Stimulated activated CD4-positive, alpha-beta T cell treated with anti-CD3 and anti-CD28 coated beads, Interleukin-12 subunit alpha, Interleukin-12 subunit beta, amount 100 ng/mL, for 48 hours (primary cell): ENCODE data around the gene EBF4.
"Not testable (repeated sequence)": the region's sequence is repeated elsewhere in the genome, so short reads cannot be mapped to it uniquely, and the experiment has no call there.

Experiments used
- DNase-seq, 3 donors: peaks; one replicate each; pipeline ENCODE4 v3.0.0-alpha.2; 2020; ENCODE audit warnings: low read depth in 2 of 3, low spot score in 1 of 3

EBF4 gene

DNA sequence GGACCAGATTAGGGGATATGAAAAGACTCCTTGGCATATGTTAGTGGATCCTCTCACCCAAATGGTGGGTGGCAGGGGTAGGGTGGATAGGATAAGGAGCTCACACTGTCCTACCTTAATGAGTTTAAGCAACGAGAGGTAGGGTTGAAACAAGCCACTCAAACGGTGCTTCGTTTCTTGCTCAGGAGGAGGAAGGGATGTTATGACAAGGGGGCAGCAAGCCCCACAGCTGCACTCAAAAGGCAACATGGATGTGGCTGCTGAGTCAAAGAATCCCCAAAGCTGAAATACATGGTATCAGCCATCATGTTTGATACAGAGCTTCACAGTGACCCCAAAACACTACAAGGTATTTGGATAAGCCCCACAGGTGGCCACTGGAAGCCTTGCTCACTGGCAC, 20.1 kb upstream of the EBF4 start:
- no peak for DNase-seq

DNA sequence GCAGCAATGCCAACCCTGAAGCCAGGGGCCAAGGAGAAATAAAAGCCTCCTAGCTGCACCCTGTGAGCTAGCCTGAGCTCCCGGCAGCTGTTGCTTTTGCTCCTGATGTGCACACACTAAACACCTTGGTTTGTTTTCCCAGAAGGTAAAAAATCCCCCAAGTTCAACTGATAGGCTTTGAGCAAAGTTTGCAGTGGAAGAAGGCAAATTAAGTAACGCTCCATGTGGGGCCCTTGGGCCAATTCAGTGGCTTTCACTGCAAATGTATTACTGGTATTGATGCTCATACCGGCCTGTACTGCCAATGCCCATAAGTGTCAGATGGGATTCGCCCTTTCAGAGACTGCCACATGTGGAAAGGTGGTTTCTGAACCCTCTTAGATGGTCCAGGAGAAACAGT, 19.1 kb upstream of the EBF4 start:
- no peak for DNase-seq

DNA sequence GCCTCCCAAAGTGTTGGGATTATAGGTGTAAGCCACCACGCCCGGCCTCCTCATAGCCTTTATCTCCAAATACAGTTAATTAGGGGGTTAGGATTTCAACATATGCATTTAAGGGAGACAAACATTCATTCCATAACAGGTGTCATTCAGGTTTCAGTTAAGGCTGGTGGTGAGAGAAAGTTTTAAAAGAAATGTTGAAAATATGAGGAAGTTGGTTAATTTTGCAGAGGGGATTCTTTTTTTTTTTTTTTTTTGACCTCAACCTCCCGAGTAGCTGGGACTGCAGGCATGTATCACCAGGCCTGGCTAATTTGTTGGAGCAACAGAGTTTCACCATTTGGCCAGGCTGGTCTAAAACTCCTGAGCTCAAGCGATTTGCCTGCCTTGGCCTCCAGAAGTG, 12.5 kb upstream of the EBF4 start:
- DNase-seq = no peak

DNA sequence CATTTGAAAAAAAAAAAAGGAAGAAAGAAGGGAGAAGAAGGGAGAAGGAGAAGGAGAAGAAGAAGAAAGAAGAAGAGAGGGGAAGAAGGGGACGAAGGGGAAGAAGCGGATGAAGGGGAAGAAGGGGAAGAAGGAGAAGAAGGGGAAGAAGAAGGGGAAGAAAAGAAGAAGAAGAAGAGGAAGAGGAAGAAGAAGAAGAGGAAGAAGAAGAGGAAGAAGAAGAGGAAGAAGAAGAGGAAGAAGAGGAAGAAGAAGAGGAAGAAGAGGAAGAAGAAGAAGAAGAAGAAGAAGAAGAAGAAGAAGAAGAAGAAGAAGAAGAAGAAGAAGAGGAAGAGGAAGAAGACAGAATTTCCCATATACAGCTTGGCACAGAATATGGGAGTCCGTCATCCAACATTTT, 10.5 kb upstream of the EBF4 start:
- DNase-seq = not testable (repeated sequence)

DNA sequence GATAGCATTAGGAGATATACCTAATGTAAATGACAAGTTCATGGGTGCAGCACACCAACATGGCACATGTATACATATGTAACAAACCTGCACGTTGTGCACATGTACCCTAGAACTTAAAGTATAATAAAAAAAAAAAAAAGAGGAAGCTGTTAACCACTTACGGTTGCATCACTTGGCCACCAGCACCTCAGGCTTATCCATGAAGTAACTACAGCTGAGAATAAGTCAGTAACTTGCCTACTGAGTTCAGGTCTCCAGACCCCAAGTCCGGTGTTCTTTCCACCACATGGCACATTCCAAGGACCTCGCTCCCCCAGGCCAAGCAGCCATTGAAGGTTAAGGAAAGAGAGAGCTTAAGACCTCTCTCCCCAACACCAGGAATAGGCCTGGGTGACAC, 7.8 kb upstream of the EBF4 start:
- not testable (repeated sequence) for DNase-seq

DNA sequence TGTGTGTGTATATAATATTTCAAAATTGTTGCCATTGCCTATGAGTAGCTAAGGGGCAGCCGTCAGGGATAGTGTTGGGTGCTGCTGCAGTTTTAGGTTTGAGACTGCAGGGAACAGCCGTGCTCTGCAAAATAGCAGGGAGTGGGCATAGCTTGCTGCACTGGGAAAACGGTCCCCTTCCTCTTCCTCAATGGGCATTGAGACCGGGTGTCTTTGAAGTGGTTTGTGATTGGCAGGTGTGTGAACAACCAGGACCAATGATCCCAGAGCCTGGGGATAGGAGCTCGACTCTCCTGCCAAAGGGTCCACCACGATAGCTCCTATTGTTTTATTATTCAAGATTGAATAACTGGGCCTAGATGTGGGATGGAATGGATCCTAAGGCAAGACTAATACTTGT, 5.1 kb upstream of the EBF4 start:
- DNase-seq = no peak

DNA sequence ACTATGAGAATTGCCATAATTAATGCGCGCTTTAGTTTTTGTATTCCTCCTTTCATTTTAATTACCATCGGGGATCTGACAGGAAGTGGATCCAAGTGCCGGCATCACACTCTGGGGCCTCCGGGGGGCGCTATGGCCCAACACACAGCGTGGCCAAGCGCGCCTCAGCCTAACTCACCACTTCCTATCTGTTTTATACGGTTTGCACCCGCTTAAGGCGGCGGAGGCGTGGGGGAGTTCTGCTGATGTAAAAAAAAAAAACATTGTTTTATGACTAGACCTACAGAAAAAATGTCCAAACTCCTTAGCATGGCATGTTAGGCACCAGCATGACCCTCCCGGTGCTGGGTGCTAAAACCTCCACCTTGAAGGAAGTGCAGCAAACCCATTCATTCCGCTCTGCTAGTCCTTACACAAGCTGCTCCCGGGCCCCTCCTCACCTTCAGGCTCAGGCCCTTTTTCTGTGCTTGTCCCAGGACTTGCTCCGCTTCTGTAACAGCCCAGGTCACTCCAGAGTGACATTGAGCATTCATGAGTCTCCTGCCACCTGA, 4.5 kb upstream of the EBF4 start:
- peak; percentile 69 to 77 (median 73) for DNase-seq

DNA sequence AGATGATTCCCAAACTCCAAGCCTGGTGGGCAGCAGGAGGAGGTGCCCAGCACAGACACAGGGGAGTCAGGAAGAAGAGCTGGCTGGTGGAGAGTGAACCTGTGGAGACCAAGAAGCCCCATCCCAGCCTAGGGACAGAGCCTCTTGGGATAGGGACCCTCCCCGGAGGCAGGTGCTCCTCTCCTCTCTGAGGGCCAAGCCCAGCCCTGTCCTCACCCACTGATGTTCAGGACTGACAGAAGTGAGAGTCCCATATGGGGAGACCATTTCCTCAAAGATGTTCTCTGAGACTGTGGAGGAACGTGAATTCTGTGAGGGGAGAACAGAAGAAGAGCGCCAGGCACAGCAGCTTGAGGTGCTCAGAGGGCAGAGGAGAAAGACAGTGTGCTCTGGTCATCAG, 2.4 kb upstream of the EBF4 start:
- no peak for DNase-seq

DNA sequence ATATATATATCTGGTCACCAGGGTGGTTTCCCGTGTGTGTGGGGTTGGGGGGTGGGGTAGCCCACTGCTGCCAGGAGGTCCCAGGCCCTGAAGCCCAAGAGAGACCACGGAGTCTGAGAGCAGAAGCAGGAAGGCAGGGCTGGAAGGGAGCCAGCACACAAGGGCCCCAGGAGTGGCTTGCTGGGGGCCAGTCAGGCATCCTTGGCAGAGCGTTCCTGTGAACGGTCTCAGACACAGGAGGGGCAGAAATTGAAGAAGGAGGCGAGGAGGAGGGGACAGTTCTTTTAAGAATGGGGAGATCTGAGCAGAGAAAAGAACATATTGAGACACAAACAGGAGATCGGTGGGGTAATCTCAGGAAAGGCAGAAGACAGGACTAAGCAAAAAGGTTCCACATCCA, 1.9 kb upstream of the EBF4 start:
- DNase-seq = no peak

DNA sequence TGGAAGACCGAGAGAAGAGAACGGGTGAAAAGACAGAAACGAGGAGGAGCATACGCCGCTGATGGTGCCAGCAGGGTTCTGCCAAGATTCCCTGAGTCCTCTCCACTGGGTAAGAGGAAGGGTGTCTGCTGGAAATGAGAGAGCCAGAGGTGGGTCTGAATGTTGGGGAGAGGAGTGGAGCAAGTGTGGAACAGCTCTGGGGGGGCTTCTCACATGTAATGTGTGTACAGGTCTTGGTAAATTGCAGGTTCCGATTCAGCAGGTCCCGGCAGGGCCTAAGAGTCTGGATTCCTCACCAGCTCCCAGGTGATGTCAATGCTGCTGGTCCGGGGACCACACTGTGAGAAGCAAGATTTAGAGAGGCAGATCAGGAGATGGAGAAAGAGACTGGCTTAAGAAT, 1.5 kb upstream of the EBF4 start:
- no peak for DNase-seq

DNA sequence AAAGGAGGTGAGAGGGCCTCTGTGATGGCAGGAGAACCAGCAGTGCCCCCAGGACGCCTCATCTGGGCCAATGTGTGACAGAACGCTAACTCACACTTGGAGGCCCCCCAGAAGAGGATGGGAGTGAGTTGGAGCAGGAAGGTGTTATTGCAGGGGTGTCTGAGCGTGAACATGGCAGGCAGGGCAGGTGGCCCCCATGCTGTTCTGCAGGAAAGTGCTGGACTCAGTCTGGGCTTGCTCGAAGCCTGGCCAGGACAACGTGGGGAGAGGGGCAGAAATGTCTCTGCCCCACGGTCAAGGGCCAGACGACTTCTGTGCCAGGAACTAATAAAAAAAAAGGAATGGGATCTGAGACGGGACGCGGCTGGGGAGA, 931 bp upstream of the EBF4 start:
- DNase-seq = no peak

DNA sequence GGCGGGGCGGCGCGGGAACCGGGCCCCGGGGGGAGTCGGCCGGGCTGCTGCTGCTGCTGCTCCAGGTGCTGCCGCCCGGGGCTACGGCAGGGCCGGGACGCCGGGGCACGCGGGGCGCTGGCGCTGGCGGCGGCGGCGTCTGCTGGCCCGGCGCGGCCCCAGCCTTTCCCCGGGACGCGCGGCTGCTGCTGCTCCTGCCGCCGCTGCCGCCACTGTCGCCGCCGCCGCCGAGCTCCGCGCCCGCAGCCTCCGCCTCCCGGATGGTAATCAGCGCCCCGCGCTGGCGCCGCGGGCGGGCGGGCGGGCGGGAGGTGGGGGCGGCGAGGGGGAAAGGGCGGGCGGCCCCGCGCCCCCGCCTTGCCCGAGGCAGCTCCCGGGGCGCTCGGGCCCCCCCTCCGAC, 306 bp downstream of the EBF4 start:
- no peak for DNase-seq

DNA sequence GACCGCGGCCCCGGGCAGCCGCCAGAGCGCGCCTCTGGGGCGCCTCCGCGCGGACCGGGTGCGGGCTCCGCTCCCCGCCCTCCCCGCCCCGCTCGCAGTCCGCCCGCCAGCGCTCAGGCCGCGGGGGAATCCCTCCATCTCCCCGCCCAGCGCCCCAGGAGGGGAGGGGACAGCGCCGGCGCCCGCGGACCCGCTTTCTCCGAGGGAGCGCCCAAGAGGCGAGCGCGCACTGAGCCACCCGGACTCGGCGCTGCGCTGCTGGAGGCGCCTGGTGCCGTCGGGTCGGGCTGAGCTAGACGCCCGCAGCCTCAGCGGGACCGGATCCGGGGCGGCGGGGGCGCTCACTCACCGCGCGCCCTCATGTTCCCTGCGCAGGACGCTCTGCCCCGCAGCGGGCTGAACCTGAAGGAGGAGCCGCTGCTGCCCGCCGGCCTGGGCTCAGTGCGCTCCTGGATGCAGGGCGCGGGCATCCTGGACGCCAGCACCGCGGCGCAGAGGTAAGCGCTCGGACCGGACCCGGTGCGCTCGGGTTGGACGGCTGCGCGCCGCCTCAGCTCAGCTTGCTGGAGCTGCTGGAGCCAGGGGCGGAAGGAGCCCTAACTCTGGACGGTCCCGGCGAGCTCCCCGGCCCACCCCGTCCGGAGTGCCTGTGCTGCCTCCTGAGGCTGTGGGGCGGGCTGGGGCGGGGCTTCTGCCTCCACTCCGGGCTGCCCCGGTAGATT, 867 bp downstream of the EBF4 start:
- peak in 1 of 3 donors; percentile 37 for DNase-seq

DNA sequence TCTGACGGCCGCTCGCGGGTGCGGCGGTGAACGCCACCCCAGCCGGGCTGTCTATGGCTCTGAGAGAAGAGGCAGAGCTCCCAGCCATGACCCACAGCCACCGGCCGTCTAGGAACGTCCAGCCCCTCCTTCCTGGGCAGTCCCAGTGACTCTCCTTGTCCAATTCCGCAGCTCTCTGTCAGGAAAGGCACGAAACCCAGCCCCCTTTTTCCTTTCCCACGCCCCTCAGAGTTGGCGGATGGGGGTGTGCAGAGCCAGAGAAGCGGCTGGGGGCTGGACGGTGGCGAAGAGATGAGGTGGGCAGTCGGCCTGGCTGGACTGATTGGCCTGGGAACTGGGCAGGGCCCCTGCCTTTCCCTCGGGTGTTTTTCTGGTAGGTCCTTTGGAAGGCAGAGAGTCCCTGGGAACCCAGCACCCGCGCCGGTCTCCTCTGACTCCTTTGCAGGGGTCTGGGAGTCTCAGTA, 1.5 kb downstream of the EBF4 start:
- no peak for DNase-seq

DNA sequence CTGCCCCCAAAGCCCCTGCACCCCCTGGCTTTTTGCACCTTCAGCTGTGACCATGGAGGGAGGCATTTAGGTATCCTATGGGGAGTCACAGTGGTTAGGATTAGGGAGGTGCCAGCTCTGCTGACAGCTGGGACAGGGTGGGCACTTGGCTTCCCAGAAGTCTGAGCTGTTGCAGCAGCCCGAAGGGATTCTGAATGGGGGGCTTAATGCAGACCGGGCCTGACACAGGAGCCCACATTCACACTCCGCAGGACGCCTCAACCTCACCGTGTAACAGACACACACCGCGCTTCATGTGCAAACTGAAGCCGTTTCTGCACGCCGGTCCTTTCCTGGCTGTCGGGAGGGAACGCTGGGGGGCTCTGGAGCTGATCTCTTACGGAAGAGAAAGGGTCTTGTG, 1.9 kb downstream of the EBF4 start:
- DNase-seq = no peak

DNA sequence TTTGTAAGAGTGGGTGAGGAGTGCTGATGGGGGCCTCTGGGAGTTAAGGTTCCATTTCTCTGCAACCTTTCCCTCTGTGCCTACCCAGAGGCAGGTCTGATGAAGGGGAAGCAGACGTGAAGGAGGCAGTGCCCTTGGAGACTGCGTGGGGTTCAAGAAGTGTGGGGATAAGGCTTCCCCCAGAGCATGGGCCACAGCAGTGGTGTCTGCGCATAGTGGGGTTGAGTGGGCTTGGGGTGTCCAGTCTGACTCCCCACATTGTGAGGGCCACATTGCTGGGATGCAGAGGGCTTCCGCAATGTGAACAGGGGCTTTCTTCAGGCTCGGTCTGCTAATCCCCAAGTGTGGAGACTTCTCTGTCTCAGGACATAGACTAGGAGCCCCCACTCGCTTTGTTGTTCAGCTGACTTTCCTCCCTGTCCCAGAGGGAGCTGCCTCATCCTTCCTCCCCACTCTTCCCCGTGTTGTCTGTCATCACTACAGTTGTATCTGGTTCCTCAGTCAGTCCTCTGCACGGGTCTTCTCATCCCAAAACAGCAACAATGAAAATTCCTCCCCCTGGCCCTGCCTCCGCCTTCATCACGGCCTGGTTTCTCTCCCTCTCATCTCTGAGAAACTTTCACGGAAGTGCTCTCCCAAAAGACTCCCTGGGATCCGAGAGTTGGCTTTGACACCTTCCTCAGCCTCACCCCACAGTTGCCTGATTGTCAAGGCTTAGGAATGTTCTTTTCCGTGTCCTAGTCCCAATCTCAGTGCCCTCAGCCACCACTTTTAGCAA, 2.8 kb downstream of the EBF4 start:
- DNase-seq = no peak

DNA sequence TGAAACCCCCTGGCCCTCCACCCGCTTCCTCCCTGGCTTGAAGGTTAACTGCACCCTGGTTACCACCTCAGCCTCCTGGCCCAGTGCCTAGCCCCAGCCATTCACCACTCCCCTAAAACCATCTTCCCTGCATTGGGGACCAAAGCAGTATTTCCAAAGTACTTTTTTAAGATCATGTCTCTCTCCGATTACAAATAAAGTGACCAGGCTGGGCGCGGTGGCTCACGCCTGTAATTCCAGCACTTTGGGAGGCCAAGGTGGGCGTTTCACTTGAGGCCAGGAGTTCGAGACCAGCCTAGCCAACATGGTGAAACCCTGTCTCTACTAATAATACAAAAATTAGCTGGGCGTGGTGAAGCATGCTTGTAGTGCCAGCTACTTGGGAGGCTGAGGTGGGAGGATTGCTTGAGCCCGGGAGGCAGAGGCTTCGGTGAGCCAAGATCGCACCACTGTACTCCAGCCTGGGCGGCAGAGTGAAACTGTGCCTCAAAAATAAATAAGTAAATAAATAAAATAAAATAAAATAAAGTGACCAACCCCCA, 3.5 kb downstream of the EBF4 start:
- not testable (repeated sequence) for DNase-seq

DNA sequence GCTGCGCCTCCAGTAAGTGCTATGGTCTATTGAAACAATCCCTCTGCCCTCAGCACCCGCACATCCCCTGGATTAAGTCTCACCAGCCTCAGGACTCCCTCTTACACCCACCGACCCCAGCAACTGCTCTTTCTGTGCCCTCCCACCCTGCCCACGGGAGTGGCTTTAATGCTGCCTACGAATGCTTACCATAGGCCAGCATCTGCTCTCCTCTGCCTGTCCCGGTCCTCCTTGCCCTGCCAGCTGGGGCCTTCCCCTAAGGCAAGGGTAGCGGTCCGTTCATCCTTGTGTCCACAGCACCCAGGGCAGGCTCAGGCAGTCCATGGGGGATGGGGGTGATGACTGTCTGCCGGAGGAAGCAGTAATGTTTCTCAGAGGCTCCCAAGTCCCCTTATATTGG, 4.1 kb downstream of the EBF4 start:
- DNase-seq = no peak

DNA sequence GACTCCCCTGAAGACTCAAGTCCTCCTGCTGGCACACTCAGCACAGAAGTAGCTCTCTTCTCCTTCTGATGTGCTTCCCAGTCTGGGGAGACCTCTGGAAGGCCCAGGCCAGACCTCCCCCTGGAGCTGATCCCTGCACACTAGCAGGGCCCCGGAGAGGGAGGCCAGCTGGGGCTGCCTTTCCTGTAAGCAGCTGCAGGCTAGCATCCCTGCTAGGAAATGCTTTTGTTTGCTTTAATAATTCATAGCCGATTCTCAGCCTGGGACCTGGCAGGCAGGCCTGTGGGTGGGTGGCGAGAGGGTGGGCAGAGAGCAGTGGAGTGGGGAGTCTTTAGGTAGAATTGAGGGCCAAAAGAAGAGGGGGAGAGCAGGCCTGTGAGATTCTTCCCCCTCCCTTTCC, 5.2 kb downstream of the EBF4 start:
- no peak for DNase-seq

DNA sequence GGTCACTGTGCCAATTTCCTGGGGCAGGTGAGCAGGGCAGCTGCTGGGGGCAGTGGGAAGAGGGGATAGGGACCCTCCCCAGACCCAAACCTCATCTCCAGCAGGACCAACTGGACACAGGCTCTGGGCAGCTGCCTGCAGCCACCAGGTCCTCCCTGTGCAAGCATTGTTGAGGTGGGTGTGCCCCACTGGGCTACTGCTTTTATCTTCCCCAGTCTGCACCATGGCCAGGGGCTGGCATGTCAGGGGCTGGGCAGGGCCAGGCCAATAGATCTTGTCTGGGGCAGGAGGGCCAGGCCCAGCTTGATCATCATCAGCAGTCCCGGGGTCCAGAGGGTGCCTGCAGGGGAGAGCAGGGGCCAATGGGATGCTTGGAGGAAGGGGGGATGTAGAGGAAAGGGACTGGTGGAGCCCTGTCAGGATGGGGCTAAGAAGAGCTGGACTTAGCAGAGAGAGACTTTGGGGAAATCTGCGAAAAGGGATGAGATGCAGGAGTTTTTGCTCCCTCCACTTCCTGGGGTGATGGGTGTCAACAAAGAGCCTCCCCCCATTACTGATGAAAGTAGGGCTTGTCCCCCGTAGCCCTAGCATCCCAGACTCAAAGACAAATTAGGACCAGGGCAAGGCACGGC, 5.7 kb downstream of the EBF4 start:
- DNase-seq = no peak

DNA sequence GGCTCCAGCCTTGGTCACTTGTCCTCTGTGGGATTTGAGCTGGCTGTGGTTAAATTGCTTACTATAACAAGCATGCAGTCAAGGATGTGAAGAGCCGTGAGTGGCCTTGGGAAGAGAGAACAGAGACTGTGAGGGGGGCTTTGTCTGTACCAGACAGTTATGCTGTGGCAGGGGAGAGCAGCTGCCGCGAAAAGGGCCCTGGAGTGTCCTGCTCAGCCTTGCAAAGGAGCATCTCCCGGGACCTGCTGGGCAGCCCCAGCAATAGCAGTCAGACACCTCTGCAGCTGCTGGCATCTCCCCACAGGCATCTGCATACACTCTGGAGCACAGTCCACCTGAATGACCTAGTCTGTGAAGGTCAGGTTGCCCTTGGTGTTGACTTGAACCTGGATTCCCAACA, 6.3 kb downstream of the EBF4 start:
- DNase-seq = no peak
